ENCODE results near the gene PGGHG. TPM values are rescaled to one million over a fixed set of nuclear protein-coding genes. Genes with fewer than 3 reads are reported as not detected.
A peak's percentile ranks its signal among the peaks of the same experiment; 100 is the strongest.
"Not testable (repeated sequence)": the region's sequence is repeated elsewhere in the genome, so short reads cannot be mapped to it uniquely, and the experiment has no call there.

The PGGHG gene
- total RNA-seq, 5 donors from 2014 or later (not counting 1 experiment from before 2014, with no cell fraction given) = 252 to 818 (median 459) TPM

- Mint-ChIP-seq H3K27ac (peak overlapping the region; percentile 78 to 99), H3K9me3 (no peaks in the 10 kb centered on the region), H3K36me3 (no peaks in the 10 kb centered on the region), H3K4me1 (peaks cover 42 to 65% (median 55%) of the 10 kb centered on the region in 3 donors), H3K4me3 (peak overlapping the region in 1 of 3 donors; percentile 94), H3K27me3 (peaks cover 0 to 5% of the 10 kb centered on the region in 2 donors)
- DNase-seq (no peak), ATAC-seq (replicated peaks in 1 of 4) (no peak)
- POLR2A ChIA-PET = interaction anchor here in 1 of 2 donors (0.6 kb wide), 1 partner anchor 18 kb away, joined by 3 read pairs; no protein-coding TSS in a partner anchor
- peak overlapping the region; percentile 86 for H3K27ac ChIP-seq (ENCODE audit: low read length)
- no peaks in the 10 kb centered on the region for H3K9me3 ChIP-seq
- peaks cover 14 to 52% of the 10 kb centered on the region in 2 experiments for H3K4me1 ChIP-seq (ENCODE audit: control insufficient read depth in 1 of 2, extremely low read depth in 1 of 2, insufficient read depth in 2 of 2, low read length in 2 of 2)
- H3K4me3 ChIP-seq (ENCODE audit: control insufficient read depth in 1 of 2, extremely low read depth in 1 of 2, low read length in 1 of 2) = no peak overlapping the region
- 97% methylated on average over 8 of the region's 10 CpGs for WGBS (ENCODE audit: insufficient coverage)
- peaks cover 0 to 2% of the 10 kb centered on the region in 2 experiments for H3K27me3 ChIP-seq (replicated peaks in 1 of 2; ENCODE audit: control insufficient read depth in 2 of 2, extremely low read depth in 1 of 2, insufficient read depth in 2 of 2, low read length in 1 of 2)
- CTCF ChIA-PET = interaction anchor here in 1 of 2 donors (0.7 to 1.2 kb wide), 7 partner anchors 11 to 145 kb away, joined by 3 to 6 read pairs (median 4); no protein-coding TSS in a partner anchor
- no peaks in the 10 kb centered on the region for H3K36me3 ChIP-seq (ENCODE audit: control insufficient read depth in 2 of 2, extremely low read depth in 1 of 2, insufficient read depth in 1 of 2, low read length in 1 of 2)
Measured at GRCh38 chr11:305844-306211, 16.9 kb downstream of the PGGHG start.

- Mint-ChIP-seq H3K4me3 (peak overlapping the region; percentile 84 to 94 (median 90)), H3K4me1 (peaks cover 43 to 58% (median 57%) of the 10 kb centered on the region in 3 donors), H3K27me3 (peaks cover 0 to 2% of the 10 kb centered on the region in 2 donors), H3K9me3 (no peaks in the 10 kb centered on the region), H3K27ac (peak overlapping the region; percentile 97 to 99), H3K36me3 (no peaks in the 10 kb centered on the region)
- ATAC-seq (replicated peaks in 1 of 4) (no peak), DNase-seq (no peak)
- Histone ChIP-seq H3K9me3 (no peaks in the 10 kb centered on the region), H3K4me3 (ENCODE audit: control insufficient read depth in 1 of 2, extremely low read depth in 1 of 2, low read length in 1 of 2) (peak overlapping the region in 1 of 2 donors; percentile 20), H3K4me1 (ENCODE audit: control insufficient read depth in 1 of 2, extremely low read depth in 1 of 2, insufficient read depth in 2 of 2, low read length in 2 of 2) (peaks cover 14 to 55% of the 10 kb centered on the region in 2 experiments), H3K36me3 (ENCODE audit: control insufficient read depth in 2 of 2, extremely low read depth in 1 of 2, insufficient read depth in 1 of 2, low read length in 1 of 2) (no peaks in the 10 kb centered on the region), H3K27me3 (replicated peaks in 1 of 2; ENCODE audit: control insufficient read depth in 2 of 2, extremely low read depth in 1 of 2, insufficient read depth in 2 of 2, low read length in 1 of 2) (no peaks in the 10 kb centered on the region), H3K27ac (ENCODE audit: low read length) (peak overlapping the region; percentile 86)
- WGBS (ENCODE audit: insufficient coverage) = 97% methylated on average over 16 of the region's 17 CpGs
- ChIA-PET POLR2A (no interaction called here), CTCF (interaction anchor here in 1 of 2 donors (0.7 to 0.8 kb wide), 2 partner anchors 10 to 56 kb away, joined by 3 to 5 read pairs; no protein-coding TSS in a partner anchor)
Measured at GRCh38 chr11:306645-307371, 17.9 kb downstream of the PGGHG start.

- POLR2A ChIA-PET = interaction anchor here in 1 of 2 donors (0.7 kb wide), 1 partner anchor 18 kb away, joined by 5 read pairs; no protein-coding TSS in a partner anchor
- peaks cover 51 to 66% (median 63%) of the 10 kb centered on the region in 3 donors for H3K4me1 Mint-ChIP-seq
- not testable (repeated sequence) for H3K27me3 ChIP-seq (replicated peaks in 1 of 2; ENCODE audit: control insufficient read depth in 2 of 2, extremely low read depth in 1 of 2, insufficient read depth in 2 of 2, low read length in 1 of 2); H3K36me3 Mint-ChIP-seq; H3K9me3 Mint-ChIP-seq; H3K36me3 ChIP-seq (ENCODE audit: control insufficient read depth in 2 of 2, extremely low read depth in 1 of 2, insufficient read depth in 1 of 2, low read length in 1 of 2); H3K9me3 ChIP-seq; H3K27me3 Mint-ChIP-seq
- H3K27ac ChIP-seq (ENCODE audit: low read length) = peak within 1 kb of the TSS; percentile 86
- peak within 1 kb of the TSS; percentile 97 to 99 for H3K27ac Mint-ChIP-seq
- 0% methylated on average over 12 of the region's 28 CpGs for WGBS (ENCODE audit: insufficient coverage)
- peaks cover 17 to 65% of the 10 kb centered on the region in 2 experiments for H3K4me1 ChIP-seq (ENCODE audit: control insufficient read depth in 1 of 2, extremely low read depth in 1 of 2, insufficient read depth in 2 of 2, low read length in 2 of 2)
- peak within 1 kb of the TSS; percentile 84 to 94 (median 90) for H3K4me3 Mint-ChIP-seq
- peak within 1 kb of the TSS; percentile 69 to 70 for H3K4me3 ChIP-seq (ENCODE audit: control insufficient read depth in 1 of 2, extremely low read depth in 1 of 2, low read length in 1 of 2)
- ATAC-seq (replicated peaks in 1 of 4) (peak; percentile 55 to 73 (median 58)), DNase-seq (peak in 26 of 35 experiments; percentile 35 to 80 (median 56))
- CTCF ChIA-PET = interaction anchor here in 1 of 2 donors (0.8 kb wide), 1 partner anchor 9 kb away, joined by 5 read pairs; no protein-coding TSS in a partner anchor
Measured at GRCh38 chr11:307766-308708, 19.1 kb downstream of the PGGHG start, which contains the start of gene IFITM2. Gene IFITM2, plus strand, starts transcription at chr11:307816. Its CDS starts 377 bp downstream, at chr11:308193.

- not testable (repeated sequence) for H3K9me3 Mint-ChIP-seq; H3K27me3 Mint-ChIP-seq; H3K36me3 ChIP-seq (ENCODE audit: control insufficient read depth in 2 of 2, extremely low read depth in 1 of 2, insufficient read depth in 1 of 2, low read length in 1 of 2); H3K27me3 ChIP-seq (replicated peaks in 1 of 2; ENCODE audit: control insufficient read depth in 2 of 2, extremely low read depth in 1 of 2, insufficient read depth in 2 of 2, low read length in 1 of 2); H3K36me3 Mint-ChIP-seq; H3K9me3 ChIP-seq
- peak in 3 of 4 experiments; percentile 6 to 11 (median 10) for ATAC-seq (replicated peaks in 1 of 4)
- ChIA-PET POLR2A (interaction anchor here in 1 of 2 donors (0.7 kb wide), 1 partner anchor 136 kb away, joined by 3 read pairs; no protein-coding TSS in a partner anchor), CTCF (interaction anchor here (0.6 to 1.3 kb wide), 3 partner anchors 47 to 106 kb away, joined by 3 read pairs; partner anchors contain the start of gene SIGIRR (in 1 of the 2))
- H3K27ac ChIP-seq (ENCODE audit: low read length) = peak overlapping the region; percentile 86
- Mint-ChIP-seq H3K4me3 (peak overlapping the region; percentile 84 to 94 (median 90)), H3K27ac (peak overlapping the region; percentile 97 to 99), H3K4me1 (peaks cover 53 to 68% (median 65%) of the 10 kb centered on the region in 3 donors)
- peaks cover 17 to 74% of the 10 kb centered on the region in 2 experiments for H3K4me1 ChIP-seq (ENCODE audit: control insufficient read depth in 1 of 2, extremely low read depth in 1 of 2, insufficient read depth in 2 of 2, low read length in 2 of 2)
- peak in 6 of 35 experiments; percentile 30 to 53 (median 46) for DNase-seq
- H3K4me3 ChIP-seq (ENCODE audit: control insufficient read depth in 1 of 2, extremely low read depth in 1 of 2, low read length in 1 of 2) = peak overlapping the region; percentile 69 to 70
- 11% methylated on average over 13 of the region's 24 CpGs for WGBS (ENCODE audit: insufficient coverage)
Measured at GRCh38 chr11:308740-309665, 20.1 kb downstream of the PGGHG start.

GRCh38 chr11:309979-310572 is 21.1 kb downstream of the PGGHG start:
- H3K9me3 ChIP-seq; POLR2A ChIA-PET; H3K27me3 Mint-ChIP-seq; DNase-seq; ATAC-seq (replicated peaks in 1 of 4); H3K9me3 Mint-ChIP-seq; H3K36me3 Mint-ChIP-seq; H3K36me3 ChIP-seq (ENCODE audit: control insufficient read depth in 2 of 2, extremely low read depth in 1 of 2, insufficient read depth in 1 of 2, low read length in 1 of 2); H3K27me3 ChIP-seq (replicated peaks in 1 of 2; ENCODE audit: control insufficient read depth in 2 of 2, extremely low read depth in 1 of 2, insufficient read depth in 2 of 2, low read length in 1 of 2): not testable (repeated sequence)
- Mint-ChIP-seq H3K4me3 (peak overlapping the region; percentile 84 to 94 (median 90)), H3K4me1 (peaks cover 50 to 69% (median 64%) of the 10 kb centered on the region in 3 donors), H3K27ac (peak overlapping the region; percentile 97 to 99)
- CTCF ChIA-PET = interaction anchor here in 1 of 2 donors (1.3 kb wide), 1 partner anchor 60 kb away, joined by 3 read pairs; no protein-coding TSS in a partner anchor
- peaks cover 17 to 68% of the 10 kb centered on the region in 2 experiments for H3K4me1 ChIP-seq (ENCODE audit: control insufficient read depth in 1 of 2, extremely low read depth in 1 of 2, insufficient read depth in 2 of 2, low read length in 2 of 2)
- H3K4me3 ChIP-seq (ENCODE audit: control insufficient read depth in 1 of 2, extremely low read depth in 1 of 2, low read length in 1 of 2) = peak overlapping the region; percentile 69 to 70
- WGBS (ENCODE audit: insufficient coverage) = 0% methylated on average over 2 of the region's 18 CpGs
- H3K27ac ChIP-seq (ENCODE audit: low read length) = peak overlapping the region; percentile 86

Measured in T-cell (primary cell).